ENCODE data around the gene UROC1. TPM values are rescaled to one million over a fixed set of nuclear protein-coding genes. Genes with fewer than 3 reads are reported as not detected.

UROC1 gene
- total RNA-seq, 1 donor from 2014 or later = not detected

GRCh38 chr3:126461450-126462070 is 56.0 kb downstream of the UROC1 start:
- H3K4me3 Mint-ChIP-seq = no peak overlapping the region
- H3K4me1 Mint-ChIP-seq = no peaks in the 10 kb centered on the region
- no peak overlapping the region for H3K27ac Mint-ChIP-seq
- no peaks in the 10 kb centered on the region for H3K9me3 Mint-ChIP-seq
- intact Hi-C loops (cut with micrococcal nuclease) = no loop called here
- peaks cover 62% of the 10 kb centered on the region for H3K36me3 Mint-ChIP-seq (ENCODE audit: low read depth)
- H3K27me3 Mint-ChIP-seq = no peaks in the 10 kb centered on the region
- no peak for DNase-seq

GRCh38 chr3:126460381-126460780 is 57.2 kb downstream of the UROC1 start:
- no peak overlapping the region for H3K4me3 Mint-ChIP-seq
- no peaks in the 10 kb centered on the region for H3K27me3 Mint-ChIP-seq
- peaks cover 54% of the 10 kb centered on the region for H3K36me3 Mint-ChIP-seq (ENCODE audit: low read depth)
- no peaks in the 10 kb centered on the region for H3K4me1 Mint-ChIP-seq
- no peaks in the 10 kb centered on the region for H3K9me3 Mint-ChIP-seq
- no peak overlapping the region for H3K27ac Mint-ChIP-seq
- intact Hi-C loops (cut with micrococcal nuclease) = no loop called here
- DNase-seq = no peak

GRCh38 chr3:126459763-126460127 is 57.8 kb downstream of the UROC1 start:
- Mint-ChIP-seq H3K36me3 (ENCODE audit: low read depth) (peaks cover 52% of the 10 kb centered on the region), H3K27ac (no peak overlapping the region), H3K27me3 (no peaks in the 10 kb centered on the region), H3K9me3 (no peaks in the 10 kb centered on the region), H3K4me1 (no peaks in the 10 kb centered on the region), H3K4me3 (no peak overlapping the region)
- DNase-seq = no peak
- intact Hi-C loops (cut with micrococcal nuclease) = no loop called here

GRCh38 chr3:126459111-126459762 is 58.3 kb downstream of the UROC1 start:
- H3K36me3 Mint-ChIP-seq (ENCODE audit: low read depth) = peaks cover 52% of the 10 kb centered on the region
- intact Hi-C loops (cut with micrococcal nuclease) = no loop called here
- H3K27ac Mint-ChIP-seq = no peak overlapping the region

GRCh38 chr3:126456766-126457388 is 60.7 kb downstream of the UROC1 start:
- Mint-ChIP-seq H3K27ac (no peak overlapping the region), H3K4me1 (no peaks in the 10 kb centered on the region), H3K9me3 (no peaks in the 10 kb centered on the region), H3K36me3 (ENCODE audit: low read depth) (peaks cover 45% of the 10 kb centered on the region), H3K27me3 (no peaks in the 10 kb centered on the region), H3K4me3 (no peak overlapping the region)
- no peak for DNase-seq
- intact Hi-C loops (cut with micrococcal nuclease) = no loop called here

More at GRCh38 chr3:126459111-126459762, 58.3 kb downstream of the UROC1 start:
- no peaks in the 10 kb centered on the region for H3K27me3 Mint-ChIP-seq
- H3K9me3 Mint-ChIP-seq = no peaks in the 10 kb centered on the region
- no peak for DNase-seq
- H3K4me1 Mint-ChIP-seq = no peaks in the 10 kb centered on the region
- H3K4me3 Mint-ChIP-seq = no peak overlapping the region

GRCh38 chr3:126456211-126456610 is 61.4 kb downstream of the UROC1 start:
- Mint-ChIP-seq H3K9me3 (no peaks in the 10 kb centered on the region), H3K27me3 (no peaks in the 10 kb centered on the region), H3K4me1 (no peaks in the 10 kb centered on the region), H3K36me3 (ENCODE audit: low read depth) (peaks cover 44% of the 10 kb centered on the region), H3K4me3 (no peak overlapping the region), H3K27ac (no peak overlapping the region)
- intact Hi-C loops (cut with micrococcal nuclease) = no loop called here
- DNase-seq = no peak

GRCh38 chr3:126454437-126455198 is 63.0 kb downstream of the UROC1 start:
- no peaks in the 10 kb centered on the region for H3K27me3 Mint-ChIP-seq
- no peaks in the 10 kb centered on the region for H3K4me1 Mint-ChIP-seq
- peaks cover 35% of the 10 kb centered on the region for H3K36me3 Mint-ChIP-seq (ENCODE audit: low read depth)
- H3K4me3 Mint-ChIP-seq = no peak overlapping the region
- no peak overlapping the region for H3K27ac Mint-ChIP-seq
- intact Hi-C loops (cut with micrococcal nuclease) = no loop called here
- H3K9me3 Mint-ChIP-seq = no peaks in the 10 kb centered on the region
- DNase-seq = no peak

GRCh38 chr3:126454025-126454424 is 63.5 kb downstream of the UROC1 start:
- Mint-ChIP-seq H3K4me1 (no peaks in the 10 kb centered on the region), H3K4me3 (no peak overlapping the region), H3K27me3 (no peaks in the 10 kb centered on the region), H3K9me3 (no peaks in the 10 kb centered on the region), H3K27ac (no peak overlapping the region), H3K36me3 (ENCODE audit: low read depth) (peaks cover 31% of the 10 kb centered on the region)
- no peak for DNase-seq
- intact Hi-C loops (cut with micrococcal nuclease) = no loop called here

GRCh38 chr3:126452213-126452612 is 65.4 kb downstream of the UROC1 start:
- Mint-ChIP-seq H3K27ac (no peak overlapping the region), H3K9me3 (no peaks in the 10 kb centered on the region), H3K36me3 (ENCODE audit: low read depth) (peaks cover 27% of the 10 kb centered on the region), H3K4me1 (no peaks in the 10 kb centered on the region), H3K4me3 (no peak overlapping the region), H3K27me3 (no peaks in the 10 kb centered on the region)
- intact Hi-C loops (cut with micrococcal nuclease) = no loop called here
- no peak for DNase-seq

- H3K27ac Mint-ChIP-seq = peak overlapping the region; percentile 34
- intact Hi-C loops (cut with micrococcal nuclease) = no loop called here
- H3K4me1 Mint-ChIP-seq = no peaks in the 10 kb centered on the region
- H3K36me3 Mint-ChIP-seq (ENCODE audit: low read depth) = peaks cover 22% of the 10 kb centered on the region
- no peaks in the 10 kb centered on the region for H3K27me3 Mint-ChIP-seq
- H3K9me3 Mint-ChIP-seq = no peaks in the 10 kb centered on the region
- DNase-seq = no peak
- H3K4me3 Mint-ChIP-seq = no peak overlapping the region
Observed at GRCh38 chr3:126451511-126451910, 66.1 kb downstream of the UROC1 start.

- intact Hi-C loops (cut with micrococcal nuclease) = no loop called here
- H3K27me3 Mint-ChIP-seq = no peaks in the 10 kb centered on the region
Observed at GRCh38 chr3:126450744-126451143, 66.8 kb downstream of the UROC1 start.

GRCh38 chr3:126450219-126450618 is 67.4 kb downstream of the UROC1 start:
- intact Hi-C loops (cut with micrococcal nuclease) = no loop called here
- peaks cover 17% of the 10 kb centered on the region for H3K36me3 Mint-ChIP-seq (ENCODE audit: low read depth)
- H3K27me3 Mint-ChIP-seq = no peaks in the 10 kb centered on the region
- no peaks in the 10 kb centered on the region for H3K9me3 Mint-ChIP-seq
- H3K27ac Mint-ChIP-seq = no peak overlapping the region
- H3K4me1 Mint-ChIP-seq = no peaks in the 10 kb centered on the region
- DNase-seq = no peak
- no peak overlapping the region for H3K4me3 Mint-ChIP-seq

More at GRCh38 chr3:126450744-126451143, 66.8 kb downstream of the UROC1 start:
- H3K27ac Mint-ChIP-seq = peak overlapping the region; percentile 35
- H3K36me3 Mint-ChIP-seq (ENCODE audit: low read depth) = peaks cover 20% of the 10 kb centered on the region
- no peaks in the 10 kb centered on the region for H3K9me3 Mint-ChIP-seq
- no peak for DNase-seq
- H3K4me1 Mint-ChIP-seq = no peaks in the 10 kb centered on the region
- no peak overlapping the region for H3K4me3 Mint-ChIP-seq

GRCh38 chr3:126449621-126450051 is 67.9 kb downstream of the UROC1 start:
- no peak overlapping the region for H3K27ac Mint-ChIP-seq
- H3K9me3 Mint-ChIP-seq = no peaks in the 10 kb centered on the region
- H3K4me1 Mint-ChIP-seq = no peaks in the 10 kb centered on the region
- H3K27me3 Mint-ChIP-seq = no peaks in the 10 kb centered on the region
- peaks cover 16% of the 10 kb centered on the region for H3K36me3 Mint-ChIP-seq (ENCODE audit: low read depth)
- no peak overlapping the region for H3K4me3 Mint-ChIP-seq
- intact Hi-C loops (cut with micrococcal nuclease) = no loop called here
- no peak for DNase-seq

GRCh38 chr3:126448893-126449180 is 68.7 kb downstream of the UROC1 start:
- H3K4me1 Mint-ChIP-seq = no peaks in the 10 kb centered on the region
- no peak for DNase-seq
- H3K4me3 Mint-ChIP-seq = no peak overlapping the region
- peaks cover 12% of the 10 kb centered on the region for H3K36me3 Mint-ChIP-seq (ENCODE audit: low read depth)
- no peaks in the 10 kb centered on the region for H3K27me3 Mint-ChIP-seq
- H3K27ac Mint-ChIP-seq = no peak overlapping the region
- H3K9me3 Mint-ChIP-seq = no peaks in the 10 kb centered on the region
- intact Hi-C loops (cut with micrococcal nuclease) = no loop called here

Measured in activated CD4-positive, alpha-beta T cell treated with anti-CD3 and anti-CD28 coated beads, Interleukin-2, amount 10 ng/mL, durations not matched to agents 24 days and 14 days (primary cell).